VCaP (cell line): ENCODE measurements around the gene TSC22D1.

Source experiments
- H3K27ac ChIP-seq: fragments of 450-650 bp; 2 replicates; pipeline ENCODE4 v1.5.1; 2017
- CTCF ChIP-seq: fragments of 450-650 bp; conservative IDR thresholded peaks from 2 replicates; pipeline ENCODE4 v1.5.1; 2017; ENCODE audit warnings: mild to moderate bottlenecking, moderate library complexity

TSC22D1 gene

DNA sequence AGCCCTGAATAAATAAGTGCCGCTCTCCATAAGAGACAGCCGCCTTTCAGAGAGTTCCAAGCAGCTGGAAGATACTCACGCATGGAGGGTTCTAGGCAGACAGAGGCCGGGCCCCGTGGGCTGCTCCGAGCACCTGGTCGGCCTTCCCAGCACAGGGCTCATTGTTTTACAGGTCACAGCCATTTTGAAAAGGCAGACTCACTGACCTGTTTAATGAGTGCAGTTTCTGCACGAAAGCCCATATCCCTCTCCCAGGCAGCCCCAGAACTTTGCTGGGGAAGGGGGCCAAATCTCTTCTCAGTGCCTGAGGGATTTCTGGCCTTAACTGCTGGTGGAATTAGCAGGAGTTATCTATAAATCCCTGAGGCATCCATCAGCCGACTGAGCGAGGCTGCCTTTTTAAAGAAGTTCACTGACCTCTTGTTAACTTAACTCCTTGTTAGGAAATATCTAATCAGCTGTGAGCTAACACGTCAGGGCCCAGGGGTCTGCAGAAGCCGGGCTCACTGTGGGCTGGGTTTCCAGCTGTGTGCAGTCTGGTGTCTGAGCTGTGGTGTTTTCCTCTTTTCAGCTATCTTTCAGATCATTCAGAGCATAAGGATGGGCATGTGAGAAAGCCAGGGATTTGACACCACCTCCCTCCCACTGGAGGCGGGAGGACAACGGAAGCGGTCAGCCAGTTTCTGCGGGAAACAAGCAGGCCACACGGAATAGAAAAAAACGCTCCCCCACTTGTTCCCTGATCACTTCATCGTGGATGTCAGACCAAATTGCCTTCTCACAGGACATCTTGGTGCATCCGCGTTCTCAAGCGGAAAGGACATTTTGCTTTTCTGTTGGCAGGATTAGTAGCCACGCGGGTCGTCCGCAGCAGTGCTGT is 179.2 kb downstream of the TSC22D1 start:
- no peak overlapping the region for H3K27ac ChIP-seq

DNA sequence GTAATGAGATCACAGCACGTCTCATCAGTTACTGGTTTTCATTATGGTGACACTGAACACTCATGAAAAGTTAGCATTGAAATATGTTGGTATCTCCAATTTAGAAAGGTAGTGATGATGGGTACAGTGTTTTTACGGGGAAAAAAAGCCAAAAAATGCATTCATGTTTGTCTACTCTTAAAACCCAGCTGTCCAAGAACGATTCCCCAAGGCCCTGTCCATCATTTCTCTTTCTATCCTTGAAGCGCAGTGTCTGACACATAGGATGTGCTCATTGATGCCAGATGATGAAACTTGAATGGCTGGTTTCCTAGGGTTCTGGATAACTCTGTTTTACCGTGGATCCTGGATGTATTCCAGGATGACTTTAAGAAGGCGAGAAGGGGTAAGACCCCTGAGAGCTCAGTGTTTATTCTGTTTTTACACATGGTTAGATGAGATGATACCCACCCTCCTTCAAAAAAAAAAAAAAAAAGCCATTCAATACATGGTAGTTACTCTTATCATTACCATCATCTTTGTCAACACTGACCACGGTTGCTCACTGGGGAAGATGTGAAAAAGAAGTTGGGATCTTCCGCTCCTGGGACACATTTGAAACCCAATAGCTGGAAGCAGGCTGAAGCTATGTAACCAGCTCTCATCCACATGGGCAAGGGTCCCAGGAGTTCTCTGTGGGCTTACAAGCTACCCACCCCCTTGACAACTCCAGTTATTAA is 180.0 kb downstream of the TSC22D1 start:
- TF ChIP-seq CTCF = no peak
- no peak overlapping the region for H3K27ac ChIP-seq

More for the DNA sequence above, 179.2 kb downstream of the TSC22D1 start:
- TF ChIP-seq CTCF = no peak

DNA sequence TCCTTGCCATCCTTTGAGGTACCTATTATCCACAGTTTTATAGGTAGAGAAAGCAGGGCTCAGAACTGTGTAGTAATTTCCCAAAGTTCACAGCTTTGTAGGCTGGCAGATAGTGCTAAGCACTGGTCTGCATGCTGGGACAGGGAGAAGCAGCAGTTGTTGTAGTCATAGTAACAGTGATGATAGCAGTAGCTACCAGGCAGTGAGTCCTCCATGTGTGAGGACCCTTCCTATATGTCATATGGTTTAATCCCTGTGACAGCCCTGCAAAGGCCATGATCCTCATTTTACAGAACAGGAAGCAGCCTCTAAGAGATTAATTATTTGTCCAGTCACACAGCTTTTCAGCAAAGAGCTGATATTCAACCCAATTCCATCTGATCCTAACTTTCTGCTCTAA is 181.5 kb downstream of the TSC22D1 start:
- no peak overlapping the region for H3K27ac ChIP-seq
- no peak for TF ChIP-seq CTCF

GRCh38 chr13:44393391-44393790 is 182.7 kb downstream of the TSC22D1 start:
- no peak for TF ChIP-seq CTCF
- no peak overlapping the region for H3K27ac ChIP-seq

DNA sequence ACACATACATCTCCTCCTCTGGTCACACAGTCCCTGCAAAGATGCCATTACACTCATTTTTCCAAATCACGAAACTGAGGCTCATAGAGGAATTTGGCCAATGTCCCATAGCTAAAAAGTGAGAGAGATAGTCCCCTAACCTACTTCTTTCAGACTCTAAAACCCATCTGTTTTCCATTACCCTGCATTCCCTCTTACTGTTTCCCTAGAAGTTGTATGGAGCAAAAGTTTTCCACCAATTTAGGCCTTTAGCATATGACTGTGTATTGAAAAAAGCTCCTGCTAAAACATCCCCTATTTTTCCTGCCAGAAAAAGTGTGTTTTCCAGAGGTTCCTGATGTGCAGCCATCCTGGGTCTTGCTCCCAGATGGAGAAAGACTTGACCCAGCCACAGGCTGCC is 186.3 kb downstream of the TSC22D1 start:
- no peak for TF ChIP-seq CTCF
- peak overlapping the region; percentile 52 for H3K27ac ChIP-seq

DNA sequence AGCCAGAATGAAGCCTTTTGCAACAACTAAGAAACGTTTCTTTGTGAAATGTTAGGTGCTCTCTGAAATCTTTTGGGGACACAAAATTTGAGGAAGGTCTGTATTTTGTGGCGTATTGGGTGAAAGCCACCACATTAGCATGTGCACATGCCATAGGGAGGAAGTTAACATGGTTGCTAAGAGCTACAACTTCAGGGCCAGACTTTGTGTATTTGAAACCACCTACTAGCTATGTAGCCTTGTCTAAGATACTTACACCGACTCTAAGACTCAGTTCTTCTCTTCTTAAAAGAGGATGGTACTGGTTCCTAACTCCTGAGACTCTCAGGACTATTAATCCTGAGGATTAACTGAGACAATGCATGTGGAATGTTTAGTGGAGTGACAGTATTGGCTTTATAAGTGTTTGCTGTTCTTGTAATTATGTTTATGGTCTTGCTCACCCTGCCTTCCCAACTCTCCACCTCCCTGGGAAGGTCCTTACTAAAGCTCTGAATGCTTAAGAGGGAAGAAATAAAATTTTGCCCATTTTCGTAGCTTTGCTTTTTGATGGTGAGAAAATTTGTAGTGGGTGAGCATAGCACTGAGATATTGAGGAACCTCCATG is 187.0 kb downstream of the TSC22D1 start:
- TF ChIP-seq CTCF = no peak
- peak overlapping the region; percentile 52 for H3K27ac ChIP-seq

GRCh38 chr13:44388427-44389059 is 187.6 kb downstream of the TSC22D1 start:
- no peak for TF ChIP-seq CTCF
- H3K27ac ChIP-seq = peak overlapping the region; percentile 52
